ENCODE results near the gene ZNF516. TPM values are rescaled to one million over a fixed set of nuclear protein-coding genes. Genes with fewer than 3 reads are reported as not detected.

The ZNF516 gene
- total and polyA plus RNA-seq, 2 of the 4 experiments (the other 2 are of a cell fraction), result 7.9 to 16.9 TPM

DNA sequence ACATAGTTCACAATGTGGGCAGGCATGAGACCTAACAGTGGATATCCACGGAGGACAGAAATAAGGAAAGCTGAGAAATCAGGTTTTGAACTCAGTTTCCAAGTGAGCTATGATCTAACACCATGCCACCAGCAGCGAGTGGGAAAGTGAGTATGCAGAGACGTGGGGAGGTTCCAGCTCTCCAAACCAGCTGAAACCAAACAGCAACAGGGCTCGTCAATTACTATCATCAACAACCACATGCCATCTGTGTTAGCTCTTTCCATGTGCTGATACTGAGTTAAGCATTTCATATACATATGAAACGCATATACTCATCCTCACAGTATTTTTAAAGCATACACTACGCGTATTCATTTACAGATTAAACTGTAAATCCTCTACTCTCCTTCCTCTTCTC is 172.4 kb downstream of the ZNF516 start:
- H4K20me1 ChIP-seq (ENCODE audit: insufficient read depth, low read length), result no peaks in the 10 kb centered on the region
- no peak overlapping the region for H3K9ac ChIP-seq (ENCODE audit: low read depth, low read length)
- in situ Hi-C loops (cut with MboI; ENCODE audit: low sequenced_read_pairs) (no loop called here), intact Hi-C loops (cut with micrococcal nuclease) (no loop called here), dilution Hi-C loops (cut with HindIII; ENCODE audit: low sequenced_read_pairs, unreplicated experiment) (no loop called here)
- H3K27me3 ChIP-seq (ENCODE audit: control insufficient read depth, insufficient read depth, low read length), result peaks cover 6% of the 10 kb centered on the region
- H4K8ac ChIP-seq (ENCODE audit: low read depth in 2 of 2, low read length in 2 of 2), result no peak overlapping the region
- H3K4me3 ChIP-seq (ENCODE audit: insufficient read depth, low read depth, low read length), result no peak overlapping the region
- no peak overlapping the region for H4K91ac ChIP-seq (ENCODE audit: insufficient read depth, low read depth, low read length)
- ChIA-PET POLR2A (ENCODE audit: unreplicated experiment) (no interaction called here), CTCF (no interaction called here)
- ATAC-seq (ENCODE audit: low read depth) (no peak), DNase-seq (no peak)
- H2AK9ac ChIP-seq (replicated peaks; ENCODE audit: low read depth, low read length, poor library complexity), result no peak overlapping the region
- no peak overlapping the region for H2AK5ac ChIP-seq (ENCODE audit: low read depth, low read length)
- H3K23ac ChIP-seq (ENCODE audit: low read depth, low read length), result no peak overlapping the region
- no peak overlapping the region for H3K27ac ChIP-seq (ENCODE audit: insufficient read depth, low read length)
- no TSS peak for BruUV-seq (replicated peaks)
- no peak overlapping the region for H3K4me2 ChIP-seq (ENCODE audit: low read depth, low read length)
- H3K9me1 ChIP-seq (ENCODE audit: insufficient read depth, low read length), result no peaks in the 10 kb centered on the region
- H3K56ac ChIP-seq (ENCODE audit: extremely low read depth, insufficient read depth, low read length), result no peak overlapping the region
- no peak overlapping the region for H2BK120ac ChIP-seq (ENCODE audit: low read depth, low read length)
- no peaks in the 10 kb centered on the region for H3K36me3 ChIP-seq (ENCODE audit: control insufficient read depth, insufficient read depth, low read length)
- H2BK15ac ChIP-seq (ENCODE audit: low read depth, low read length), result no peak overlapping the region
- H4K5ac ChIP-seq (ENCODE audit: low read depth, low read length), result no peak overlapping the region
- no peaks in the 10 kb centered on the region for H3K79me1 ChIP-seq (ENCODE audit: low read depth in 1 of 2, low read length in 2 of 2)
- H3K4me1 ChIP-seq (ENCODE audit: control insufficient read depth, insufficient read depth, low read length), result no peaks in the 10 kb centered on the region
- H3K4ac ChIP-seq (ENCODE audit: low read depth, low read length), result no peak overlapping the region
- no peak overlapping the region for H2AFZ ChIP-seq (replicated peaks; ENCODE audit: low read length, poor library complexity)
- H3K18ac ChIP-seq (ENCODE audit: low read depth, low read length), result no peak overlapping the region
- no peak overlapping the region for H2BK5ac ChIP-seq (ENCODE audit: low read depth, low read length, poor library complexity, severe bottlenecking)
- H3K14ac ChIP-seq (replicated peaks; ENCODE audit: low read depth, low read length), result no peak overlapping the region
- H2BK20ac ChIP-seq (ENCODE audit: low read depth, low read length), result no peak overlapping the region
- no peaks in the 10 kb centered on the region for H3K9me3 ChIP-seq (ENCODE audit: control insufficient read depth, insufficient read depth, low read length)
- WGBS, 2 experiments (ENCODE audit: extremely low coverage in 2 of 2, insufficient read length in 1 of 2), result 92% methylated on average over 2 of the region's 7 CpGs; no CpG with 5 or more reads in 1 of the 2 experiments
- TF ChIP-seq MAZ (IDR thresholded peaks at IDR 0.05; ENCODE audit: borderline replicate concordance, low read depth, low read length) (no peak), MAFK (IDR thresholded peaks at IDR 0.05; ENCODE audit: low read depth, low read length) (no peak), POLR2A (IDR thresholded peaks at IDR 0.05; ENCODE audit: low read depth, low read length) (no peak), RFX5 (IDR thresholded peaks at IDR 0.05; ENCODE audit: low read depth, low read length) (no peak), SMC3 (IDR thresholded peaks at IDR 0.05; ENCODE audit: low read depth, low read length) (no peak), CTCF (conservative IDR thresholded peaks at IDR 0.05; ENCODE audit: low read depth, low read length) (no peak), CHD1 (IDR thresholded peaks at IDR 0.05; ENCODE audit: low read depth, low read length) (no peak), MXI1 (IDR thresholded peaks at IDR 0.05; ENCODE audit: borderline replicate concordance, low read depth, low read length) (no peak), FOS (IDR thresholded peaks at IDR 0.05; ENCODE audit: low read depth, low read length) (no peak)
- TF ChIP-seq, protein P1, sequence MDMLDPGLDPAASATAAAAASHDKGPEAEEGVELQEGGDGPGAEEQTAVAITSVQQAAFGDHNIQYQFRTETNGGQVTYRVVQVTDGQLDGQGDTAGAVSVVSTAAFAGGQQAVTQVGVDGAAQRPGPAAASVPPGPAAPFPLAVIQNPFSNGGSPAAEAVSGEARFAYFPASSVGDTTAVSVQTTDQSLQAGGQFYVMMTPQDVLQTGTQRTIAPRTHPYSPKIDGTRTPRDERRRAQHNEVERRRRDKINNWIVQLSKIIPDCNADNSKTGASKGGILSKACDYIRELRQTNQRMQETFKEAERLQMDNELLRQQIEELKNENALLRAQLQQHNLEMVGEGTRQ (IDR thresholded peaks at IDR 0.05; ENCODE audit: low read depth, low read length), result no peak
